HG03571 (cell line): ENCODE results near the gene ZNF235.
"Not testable (repeated sequence)": the region's sequence is repeated elsewhere in the genome, so short reads cannot be mapped to it uniquely, and the experiment has no call there.

Experiments
- ATAC-seq: cut with Tn5 transposase; IDR thresholded peaks from one replicate; pipeline ENCODE4 v1.9.1; 2021; ENCODE audit not compliant: unreplicated experiment

ZNF235 gene

GRCh38 chr19:44258136-44258535, 46.7 kb downstream of the ZNF235 start:
- no peak for ATAC-seq

DNA sequence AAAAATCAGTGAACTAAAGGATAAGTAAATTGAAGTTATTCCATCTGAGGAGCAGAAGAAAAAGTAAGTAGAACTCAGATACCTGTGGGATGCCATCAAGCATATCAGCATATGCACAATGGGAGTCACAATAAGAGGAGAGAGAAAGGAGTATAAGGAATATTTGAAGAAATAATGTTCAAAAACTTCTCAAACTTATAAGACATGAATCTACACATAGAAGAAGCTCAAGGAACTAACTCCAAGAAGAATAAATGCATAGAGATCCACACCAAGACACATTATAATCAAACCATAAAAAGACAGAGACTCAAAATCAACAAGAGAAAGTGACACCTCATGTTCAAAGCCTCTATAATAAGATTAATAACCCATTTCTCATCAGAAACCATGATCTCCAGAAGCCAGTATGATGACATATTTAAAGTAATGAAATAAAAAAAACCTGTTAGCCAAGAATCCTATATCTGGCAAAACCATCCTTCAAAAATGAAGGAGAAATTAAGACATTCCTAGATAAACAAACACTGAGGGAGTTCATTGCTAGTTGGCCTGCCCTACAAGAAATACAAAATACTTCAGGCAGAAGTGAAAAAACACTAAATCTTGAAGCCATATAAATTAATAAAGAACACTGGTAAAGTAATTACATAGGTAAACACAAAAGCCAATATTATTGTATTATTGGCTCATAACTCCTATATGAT, 49.0 kb downstream of the ZNF235 start:
- no peak for ATAC-seq

- ATAC-seq, result no peak
Measured at GRCh38 chr19:44254496-44254895, 50.3 kb downstream of the ZNF235 start.

- not testable (repeated sequence) for ATAC-seq
Measured at GRCh38 chr19:44253392-44253791, 51.4 kb downstream of the ZNF235 start.

DNA sequence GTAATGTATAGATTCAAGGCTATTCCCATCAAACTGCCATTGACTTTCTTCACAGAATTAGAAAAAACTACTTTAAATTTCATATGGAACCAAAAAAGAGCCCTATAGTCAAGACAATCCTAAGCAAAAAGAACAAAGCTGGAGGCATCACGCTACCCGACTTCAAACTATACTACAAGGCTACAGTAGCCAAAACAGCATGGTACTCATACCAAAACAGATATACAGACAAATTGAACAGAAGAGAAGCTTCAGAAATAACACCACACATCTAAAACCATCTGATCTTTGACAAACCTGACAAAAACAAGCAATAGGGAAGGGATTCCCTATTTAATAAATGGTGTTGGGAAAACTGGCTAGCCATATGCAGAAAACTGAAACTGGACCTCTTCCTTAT, 52.5 kb downstream of the ZNF235 start:
- ATAC-seq, result not testable (repeated sequence)

DNA sequence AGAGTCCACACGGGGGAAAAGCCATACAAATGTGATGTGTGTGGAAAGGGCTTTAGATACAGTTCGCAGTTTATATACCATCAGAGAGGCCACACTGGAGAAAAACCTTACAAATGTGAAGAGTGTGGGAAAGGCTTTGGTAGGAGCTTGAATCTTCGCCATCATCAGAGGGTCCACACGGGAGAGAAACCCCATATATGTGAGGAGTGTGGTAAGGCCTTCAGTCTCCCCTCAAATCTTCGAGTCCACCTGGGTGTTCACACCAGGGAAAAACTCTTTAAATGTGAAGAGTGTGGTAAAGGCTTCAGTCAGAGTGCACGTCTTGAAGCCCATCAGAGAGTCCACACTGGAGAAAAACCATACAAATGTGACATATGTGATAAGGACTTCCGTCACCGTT, 68.4 kb downstream of the ZNF235 start:
- no peak for ATAC-seq
